ENCODE measurements around the gene KIAA1191. TPM values are rescaled to one million over a fixed set of nuclear protein-coding genes. Genes with fewer than 3 reads are reported as not detected.

Gene KIAA1191
- total RNA-seq, 1 donor from 2014 or later = 103 TPM

DNA sequence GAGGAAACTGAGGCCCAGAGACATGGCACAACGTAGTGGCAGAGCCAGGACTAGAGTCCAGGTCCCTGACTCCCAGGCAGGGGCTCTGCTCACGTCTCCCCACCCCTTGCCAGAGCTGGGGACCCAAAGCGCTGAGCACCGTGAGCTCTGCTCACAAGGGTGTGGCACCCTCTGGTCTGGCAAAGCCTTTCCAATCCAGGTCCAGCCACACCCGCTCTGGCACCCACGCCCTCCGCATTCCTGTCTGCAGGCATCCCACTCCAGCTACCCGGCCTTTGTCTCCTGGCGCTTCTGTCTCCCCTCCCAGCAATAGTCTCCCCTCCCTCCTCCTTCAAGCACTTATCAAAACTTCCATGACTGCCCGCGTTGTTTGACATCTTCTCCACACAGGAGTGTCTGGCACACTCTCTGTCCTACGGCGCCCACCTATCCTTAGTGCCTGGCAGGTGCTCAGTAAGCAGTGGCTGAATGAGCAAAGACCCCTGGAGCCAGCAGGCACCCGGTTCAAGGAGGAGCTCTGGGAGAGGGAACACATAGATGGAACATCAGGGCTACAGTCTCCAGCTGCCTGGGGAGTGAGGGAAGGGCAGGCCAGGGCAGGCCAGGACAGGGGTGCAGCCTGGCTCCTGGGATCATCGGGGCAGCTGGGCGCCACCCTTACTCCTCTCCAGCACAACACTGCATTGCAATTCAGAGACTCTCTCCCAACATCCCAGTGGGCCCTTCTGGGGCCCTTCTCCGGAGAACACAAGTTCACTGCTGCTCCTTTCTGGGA is 39.0 kb upstream of the KIAA1191 start:
- TF ChIP-seq, protein P1, sequence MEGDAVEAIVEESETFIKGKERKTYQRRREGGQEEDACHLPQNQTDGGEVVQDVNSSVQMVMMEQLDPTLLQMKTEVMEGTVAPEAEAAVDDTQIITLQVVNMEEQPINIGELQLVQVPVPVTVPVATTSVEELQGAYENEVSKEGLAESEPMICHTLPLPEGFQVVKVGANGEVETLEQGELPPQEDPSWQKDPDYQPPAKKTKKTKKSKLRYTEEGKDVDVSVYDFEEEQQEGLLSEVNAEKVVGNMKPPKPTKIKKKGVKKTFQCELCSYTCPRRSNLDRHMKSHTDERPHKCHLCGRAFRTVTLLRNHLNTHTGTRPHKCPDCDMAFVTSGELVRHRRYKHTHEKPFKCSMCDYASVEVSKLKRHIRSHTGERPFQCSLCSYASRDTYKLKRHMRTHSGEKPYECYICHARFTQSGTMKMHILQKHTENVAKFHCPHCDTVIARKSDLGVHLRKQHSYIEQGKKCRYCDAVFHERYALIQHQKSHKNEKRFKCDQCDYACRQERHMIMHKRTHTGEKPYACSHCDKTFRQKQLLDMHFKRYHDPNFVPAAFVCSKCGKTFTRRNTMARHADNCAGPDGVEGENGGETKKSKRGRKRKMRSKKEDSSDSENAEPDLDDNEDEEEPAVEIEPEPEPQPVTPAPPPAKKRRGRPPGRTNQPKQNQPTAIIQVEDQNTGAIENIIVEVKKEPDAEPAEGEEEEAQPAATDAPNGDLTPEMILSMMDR (IDR thresholded peaks at IDR 0.05) = no peak
- Mint-ChIP-seq H3K4me3 (ENCODE audit: unreplicated experiment) (no peak overlapping the region), H3K27ac (ENCODE audit: unreplicated experiment) (no peak overlapping the region), H3K4me1 (ENCODE audit: low read depth) (peaks cover 20% of the 10 kb centered on the region), H3K27me3 (ENCODE audit: low read depth) (no peaks in the 10 kb centered on the region), H3K36me3 (ENCODE audit: low read depth) (peaks cover 12% of the 10 kb centered on the region), H3K9me3 (ENCODE audit: low read depth) (no peaks in the 10 kb centered on the region)
- DNase-seq (ENCODE audit: low spot score) = no peak

GRCh38 chr5:176397736-176398420 is 36.3 kb upstream of the KIAA1191 start:
- no peak for DNase-seq (ENCODE audit: low spot score)
- Mint-ChIP-seq H3K9me3 (ENCODE audit: low read depth) (no peaks in the 10 kb centered on the region), H3K4me1 (ENCODE audit: low read depth) (peaks cover 20% of the 10 kb centered on the region), H3K36me3 (ENCODE audit: low read depth) (peaks cover 11% of the 10 kb centered on the region), H3K27ac (ENCODE audit: unreplicated experiment) (no peak overlapping the region), H3K4me3 (ENCODE audit: unreplicated experiment) (no peak overlapping the region), H3K27me3 (ENCODE audit: low read depth) (no peaks in the 10 kb centered on the region)
- TF ChIP-seq, protein P1 (IDR thresholded peaks at IDR 0.05) = no peak

DNA sequence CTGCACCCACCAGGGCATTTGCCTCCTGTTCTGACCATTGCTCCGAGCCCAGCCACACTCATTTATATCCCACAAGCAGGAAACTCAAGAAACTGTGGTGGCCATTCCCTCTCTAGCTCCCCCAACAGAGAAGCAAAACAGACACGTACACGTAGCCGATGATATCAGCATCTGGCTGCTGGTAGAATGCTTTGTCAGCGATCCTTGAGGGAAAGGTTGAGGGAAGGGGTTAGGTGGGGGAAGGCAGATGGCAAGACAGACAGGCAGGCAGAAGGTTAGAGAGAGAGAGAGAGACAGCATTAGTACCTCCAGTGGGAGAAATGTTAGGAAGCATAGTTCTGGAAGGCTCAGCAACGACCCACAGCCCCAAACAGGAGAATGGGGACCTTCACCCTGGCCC is 34.8 kb upstream of the KIAA1191 start:
- no peaks in the 10 kb centered on the region for H3K9me3 Mint-ChIP-seq (ENCODE audit: low read depth)
- H3K36me3 Mint-ChIP-seq (ENCODE audit: low read depth) = peaks cover 17% of the 10 kb centered on the region
- H3K4me1 Mint-ChIP-seq (ENCODE audit: low read depth) = peaks cover 11% of the 10 kb centered on the region
- H3K27ac Mint-ChIP-seq (ENCODE audit: unreplicated experiment) = no peak overlapping the region
- DNase-seq (ENCODE audit: low spot score) = no peak
- no peak overlapping the region for H3K4me3 Mint-ChIP-seq (ENCODE audit: unreplicated experiment)
- TF ChIP-seq, protein P1 (IDR thresholded peaks at IDR 0.05) = no peak
- H3K27me3 Mint-ChIP-seq (ENCODE audit: low read depth) = no peaks in the 10 kb centered on the region

DNA sequence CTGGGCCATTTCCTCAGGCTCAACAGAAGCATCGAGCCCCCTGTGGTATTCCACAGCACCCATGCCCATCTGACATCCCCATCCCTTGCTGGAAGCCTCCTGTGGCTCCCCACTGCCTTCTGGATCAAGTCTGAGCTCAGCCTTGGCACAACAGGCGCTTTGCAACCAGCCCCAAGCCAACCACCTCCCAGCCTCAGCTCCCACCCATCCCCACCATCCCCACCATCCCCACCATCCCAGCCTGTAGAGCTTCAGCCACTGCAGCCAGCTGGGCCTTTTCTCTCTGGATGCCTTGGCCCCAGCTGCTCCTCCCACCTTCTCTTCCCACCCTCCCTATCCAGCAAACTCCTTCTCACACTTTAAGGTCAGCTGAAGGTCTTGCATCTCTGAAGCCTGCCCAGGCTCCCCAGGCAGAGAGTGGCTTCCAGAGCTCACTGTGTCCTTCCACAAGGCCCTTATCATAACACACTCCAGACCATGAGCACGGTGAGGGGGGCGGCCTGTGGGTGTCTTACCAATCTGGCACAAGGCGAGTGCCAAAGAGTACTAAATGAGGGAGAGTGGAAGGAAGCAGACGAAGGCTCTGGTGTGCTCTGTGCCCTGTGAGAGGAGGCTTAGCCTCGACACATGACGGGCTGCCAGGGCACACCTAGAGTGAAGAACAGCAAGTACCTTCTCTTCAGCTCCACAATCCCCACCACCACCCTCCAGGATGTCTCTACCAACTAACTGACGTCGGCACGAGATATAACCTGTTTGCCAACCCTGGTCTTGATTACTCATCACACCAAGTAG is 33.5 kb upstream of the KIAA1191 start:
- Mint-ChIP-seq H3K4me3 (ENCODE audit: unreplicated experiment) (no peak overlapping the region), H3K27me3 (ENCODE audit: low read depth) (no peaks in the 10 kb centered on the region), H3K36me3 (ENCODE audit: low read depth) (peaks cover 18% of the 10 kb centered on the region), H3K4me1 (ENCODE audit: low read depth) (no peaks in the 10 kb centered on the region), H3K27ac (ENCODE audit: unreplicated experiment) (no peak overlapping the region), H3K9me3 (ENCODE audit: low read depth) (no peaks in the 10 kb centered on the region)
- TF ChIP-seq, protein P1 (IDR thresholded peaks at IDR 0.05) = no peak
- DNase-seq (ENCODE audit: low spot score) = no peak

- DNase-seq (ENCODE audit: low spot score) = no peak
- TF ChIP-seq, protein P1 (IDR thresholded peaks at IDR 0.05) = no peak
- no peak overlapping the region for H3K4me3 Mint-ChIP-seq (ENCODE audit: unreplicated experiment)
- peaks cover 5% of the 10 kb centered on the region for H3K4me1 Mint-ChIP-seq (ENCODE audit: low read depth)
- no peak overlapping the region for H3K27ac Mint-ChIP-seq (ENCODE audit: unreplicated experiment)
- no peaks in the 10 kb centered on the region for H3K27me3 Mint-ChIP-seq (ENCODE audit: low read depth)
- H3K9me3 Mint-ChIP-seq (ENCODE audit: low read depth) = no peaks in the 10 kb centered on the region
- peaks cover 18% of the 10 kb centered on the region for H3K36me3 Mint-ChIP-seq (ENCODE audit: low read depth)
These were observed 32.5 kb upstream of the KIAA1191 start for GRCh38 chr5:176394096-176394495.
